ENCODE results near the gene IDUA.

DNA sequence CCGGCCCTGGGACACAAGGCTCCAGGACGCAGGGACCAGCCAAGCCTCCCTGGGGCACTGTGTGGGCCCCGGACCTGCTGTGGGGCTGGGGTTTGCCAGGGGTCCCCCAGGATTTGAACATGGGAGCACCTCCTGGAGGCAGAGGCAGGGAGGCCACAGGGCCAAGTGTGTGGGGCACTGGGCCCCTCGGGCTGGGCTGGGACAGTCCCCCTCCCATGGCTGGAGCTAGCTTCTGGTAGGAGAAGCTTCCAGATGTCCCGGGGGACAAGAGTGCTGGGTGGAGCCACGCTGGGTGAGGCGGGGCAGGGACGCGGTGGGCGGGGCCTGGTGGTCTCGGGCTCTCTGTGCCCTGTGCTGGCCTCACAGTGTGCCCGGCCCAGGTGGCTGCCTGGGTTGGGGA is 43.2 kb downstream of the IDUA start:
- no peak for TF ChIP-seq POLR2A (IDR thresholded peaks at IDR 0.05)
- TF ChIP-seq POLR2AphosphoS5 (IDR thresholded peaks at IDR 0.05): no peak
- TF ChIP-seq, protein P1, sequence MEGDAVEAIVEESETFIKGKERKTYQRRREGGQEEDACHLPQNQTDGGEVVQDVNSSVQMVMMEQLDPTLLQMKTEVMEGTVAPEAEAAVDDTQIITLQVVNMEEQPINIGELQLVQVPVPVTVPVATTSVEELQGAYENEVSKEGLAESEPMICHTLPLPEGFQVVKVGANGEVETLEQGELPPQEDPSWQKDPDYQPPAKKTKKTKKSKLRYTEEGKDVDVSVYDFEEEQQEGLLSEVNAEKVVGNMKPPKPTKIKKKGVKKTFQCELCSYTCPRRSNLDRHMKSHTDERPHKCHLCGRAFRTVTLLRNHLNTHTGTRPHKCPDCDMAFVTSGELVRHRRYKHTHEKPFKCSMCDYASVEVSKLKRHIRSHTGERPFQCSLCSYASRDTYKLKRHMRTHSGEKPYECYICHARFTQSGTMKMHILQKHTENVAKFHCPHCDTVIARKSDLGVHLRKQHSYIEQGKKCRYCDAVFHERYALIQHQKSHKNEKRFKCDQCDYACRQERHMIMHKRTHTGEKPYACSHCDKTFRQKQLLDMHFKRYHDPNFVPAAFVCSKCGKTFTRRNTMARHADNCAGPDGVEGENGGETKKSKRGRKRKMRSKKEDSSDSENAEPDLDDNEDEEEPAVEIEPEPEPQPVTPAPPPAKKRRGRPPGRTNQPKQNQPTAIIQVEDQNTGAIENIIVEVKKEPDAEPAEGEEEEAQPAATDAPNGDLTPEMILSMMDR (IDR thresholded peaks at IDR 0.05): no peak
